Measurements from ENCODE around the gene STARD6.

DNA sequence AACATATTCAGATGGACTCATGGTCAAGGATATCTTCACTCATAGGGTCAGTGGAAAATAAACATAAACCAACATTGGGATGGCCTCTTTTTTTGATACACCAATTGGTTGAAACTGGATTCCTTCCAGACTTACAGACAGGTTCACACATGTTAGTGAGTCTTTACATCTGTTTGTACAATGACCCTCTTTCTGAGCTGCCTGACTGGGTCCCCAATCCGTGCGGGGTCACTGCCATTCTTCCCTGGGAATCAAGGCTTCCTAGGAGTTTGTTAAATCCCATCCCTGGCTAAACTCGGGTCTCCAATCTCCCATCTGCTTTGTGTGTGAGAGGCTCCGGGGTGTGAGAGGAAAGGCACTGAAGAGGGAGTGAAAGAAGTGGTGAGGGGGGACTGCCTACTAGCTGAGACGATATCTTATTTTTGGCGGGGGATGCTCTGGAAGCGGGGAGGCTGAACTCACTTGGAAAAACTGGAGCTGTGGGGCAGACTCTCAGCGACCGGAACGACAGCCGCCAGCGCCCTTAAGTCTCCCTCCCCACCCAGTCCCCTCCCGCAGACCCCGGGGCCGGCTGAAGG lies 487 bp downstream of the STARD6 start:
- TF ChIP-seq, protein P1, sequence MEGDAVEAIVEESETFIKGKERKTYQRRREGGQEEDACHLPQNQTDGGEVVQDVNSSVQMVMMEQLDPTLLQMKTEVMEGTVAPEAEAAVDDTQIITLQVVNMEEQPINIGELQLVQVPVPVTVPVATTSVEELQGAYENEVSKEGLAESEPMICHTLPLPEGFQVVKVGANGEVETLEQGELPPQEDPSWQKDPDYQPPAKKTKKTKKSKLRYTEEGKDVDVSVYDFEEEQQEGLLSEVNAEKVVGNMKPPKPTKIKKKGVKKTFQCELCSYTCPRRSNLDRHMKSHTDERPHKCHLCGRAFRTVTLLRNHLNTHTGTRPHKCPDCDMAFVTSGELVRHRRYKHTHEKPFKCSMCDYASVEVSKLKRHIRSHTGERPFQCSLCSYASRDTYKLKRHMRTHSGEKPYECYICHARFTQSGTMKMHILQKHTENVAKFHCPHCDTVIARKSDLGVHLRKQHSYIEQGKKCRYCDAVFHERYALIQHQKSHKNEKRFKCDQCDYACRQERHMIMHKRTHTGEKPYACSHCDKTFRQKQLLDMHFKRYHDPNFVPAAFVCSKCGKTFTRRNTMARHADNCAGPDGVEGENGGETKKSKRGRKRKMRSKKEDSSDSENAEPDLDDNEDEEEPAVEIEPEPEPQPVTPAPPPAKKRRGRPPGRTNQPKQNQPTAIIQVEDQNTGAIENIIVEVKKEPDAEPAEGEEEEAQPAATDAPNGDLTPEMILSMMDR (IDR thresholded peaks at IDR 0.05): no peak
- TF ChIP-seq, protein P2, sequence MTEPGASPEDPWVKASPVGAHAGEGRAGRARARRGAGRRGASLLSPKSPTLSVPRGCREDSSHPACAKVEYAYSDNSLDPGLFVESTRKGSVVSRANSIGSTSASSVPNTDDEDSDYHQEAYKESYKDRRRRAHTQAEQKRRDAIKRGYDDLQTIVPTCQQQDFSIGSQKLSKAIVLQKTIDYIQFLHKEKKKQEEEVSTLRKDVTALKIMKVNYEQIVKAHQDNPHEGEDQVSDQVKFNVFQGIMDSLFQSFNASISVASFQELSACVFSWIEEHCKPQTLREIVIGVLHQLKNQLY (CRISPR knock-in tag; IDR thresholded peaks at IDR 0.05): no peak
- TF ChIP-seq ZNF396 (CRISPR knock-in tag; IDR thresholded peaks at IDR 0.05; ENCODE audit: borderline replicate concordance): no peak
- TF ChIP-seq, protein P3, sequence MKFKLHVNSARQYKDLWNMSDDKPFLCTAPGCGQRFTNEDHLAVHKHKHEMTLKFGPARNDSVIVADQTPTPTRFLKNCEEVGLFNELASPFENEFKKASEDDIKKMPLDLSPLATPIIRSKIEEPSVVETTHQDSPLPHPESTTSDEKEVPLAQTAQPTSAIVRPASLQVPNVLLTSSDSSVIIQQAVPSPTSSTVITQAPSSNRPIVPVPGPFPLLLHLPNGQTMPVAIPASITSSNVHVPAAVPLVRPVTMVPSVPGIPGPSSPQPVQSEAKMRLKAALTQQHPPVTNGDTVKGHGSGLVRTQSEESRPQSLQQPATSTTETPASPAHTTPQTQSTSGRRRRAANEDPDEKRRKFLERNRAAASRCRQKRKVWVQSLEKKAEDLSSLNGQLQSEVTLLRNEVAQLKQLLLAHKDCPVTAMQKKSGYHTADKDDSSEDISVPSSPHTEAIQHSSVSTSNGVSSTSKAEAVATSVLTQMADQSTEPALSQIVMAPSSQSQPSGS (CRISPR knock-in tag; IDR thresholded peaks at IDR 0.05; ENCODE audit: borderline replicate concordance, low read depth): no peak
- TF ChIP-seq, protein P4, sequence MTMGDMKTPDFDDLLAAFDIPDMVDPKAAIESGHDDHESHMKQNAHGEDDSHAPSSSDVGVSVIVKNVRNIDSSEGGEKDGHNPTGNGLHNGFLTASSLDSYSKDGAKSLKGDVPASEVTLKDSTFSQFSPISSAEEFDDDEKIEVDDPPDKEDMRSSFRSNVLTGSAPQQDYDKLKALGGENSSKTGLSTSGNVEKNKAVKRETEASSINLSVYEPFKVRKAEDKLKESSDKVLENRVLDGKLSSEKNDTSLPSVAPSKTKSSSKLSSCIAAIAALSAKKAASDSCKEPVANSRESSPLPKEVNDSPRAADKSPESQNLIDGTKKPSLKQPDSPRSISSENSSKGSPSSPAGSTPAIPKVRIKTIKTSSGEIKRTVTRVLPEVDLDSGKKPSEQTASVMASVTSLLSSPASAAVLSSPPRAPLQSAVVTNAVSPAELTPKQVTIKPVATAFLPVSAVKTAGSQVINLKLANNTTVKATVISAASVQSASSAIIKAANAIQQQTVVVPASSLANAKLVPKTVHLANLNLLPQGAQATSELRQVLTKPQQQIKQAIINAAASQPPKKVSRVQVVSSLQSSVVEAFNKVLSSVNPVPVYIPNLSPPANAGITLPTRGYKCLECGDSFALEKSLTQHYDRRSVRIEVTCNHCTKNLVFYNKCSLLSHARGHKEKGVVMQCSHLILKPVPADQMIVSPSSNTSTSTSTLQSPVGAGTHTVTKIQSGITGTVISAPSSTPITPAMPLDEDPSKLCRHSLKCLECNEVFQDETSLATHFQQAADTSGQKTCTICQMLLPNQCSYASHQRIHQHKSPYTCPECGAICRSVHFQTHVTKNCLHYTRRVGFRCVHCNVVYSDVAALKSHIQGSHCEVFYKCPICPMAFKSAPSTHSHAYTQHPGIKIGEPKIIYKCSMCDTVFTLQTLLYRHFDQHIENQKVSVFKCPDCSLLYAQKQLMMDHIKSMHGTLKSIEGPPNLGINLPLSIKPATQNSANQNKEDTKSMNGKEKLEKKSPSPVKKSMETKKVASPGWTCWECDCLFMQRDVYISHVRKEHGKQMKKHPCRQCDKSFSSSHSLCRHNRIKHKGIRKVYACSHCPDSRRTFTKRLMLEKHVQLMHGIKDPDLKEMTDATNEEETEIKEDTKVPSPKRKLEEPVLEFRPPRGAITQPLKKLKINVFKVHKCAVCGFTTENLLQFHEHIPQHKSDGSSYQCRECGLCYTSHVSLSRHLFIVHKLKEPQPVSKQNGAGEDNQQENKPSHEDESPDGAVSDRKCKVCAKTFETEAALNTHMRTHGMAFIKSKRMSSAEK (CRISPR knock-in tag; IDR thresholded peaks at IDR 0.05; ENCODE audit: borderline replicate concordance): no peak
- no peak for TF ChIP-seq SP1 (CRISPR knock-in tag; conservative IDR thresholded peaks at IDR 0.05)
- TF ChIP-seq, protein P5, sequence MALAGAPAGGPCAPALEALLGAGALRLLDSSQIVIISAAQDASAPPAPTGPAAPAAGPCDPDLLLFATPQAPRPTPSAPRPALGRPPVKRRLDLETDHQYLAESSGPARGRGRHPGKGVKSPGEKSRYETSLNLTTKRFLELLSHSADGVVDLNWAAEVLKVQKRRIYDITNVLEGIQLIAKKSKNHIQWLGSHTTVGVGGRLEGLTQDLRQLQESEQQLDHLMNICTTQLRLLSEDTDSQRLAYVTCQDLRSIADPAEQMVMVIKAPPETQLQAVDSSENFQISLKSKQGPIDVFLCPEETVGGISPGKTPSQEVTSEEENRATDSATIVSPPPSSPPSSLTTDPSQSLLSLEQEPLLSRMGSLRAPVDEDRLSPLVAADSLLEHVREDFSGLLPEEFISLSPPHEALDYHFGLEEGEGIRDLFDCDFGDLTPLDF (CRISPR knock-in tag; IDR thresholded peaks at IDR 0.05): no peak
- TF ChIP-seq ZNF671 (CRISPR knock-in tag; IDR thresholded peaks at IDR 0.05): no peak
- TF ChIP-seq, protein P6, sequence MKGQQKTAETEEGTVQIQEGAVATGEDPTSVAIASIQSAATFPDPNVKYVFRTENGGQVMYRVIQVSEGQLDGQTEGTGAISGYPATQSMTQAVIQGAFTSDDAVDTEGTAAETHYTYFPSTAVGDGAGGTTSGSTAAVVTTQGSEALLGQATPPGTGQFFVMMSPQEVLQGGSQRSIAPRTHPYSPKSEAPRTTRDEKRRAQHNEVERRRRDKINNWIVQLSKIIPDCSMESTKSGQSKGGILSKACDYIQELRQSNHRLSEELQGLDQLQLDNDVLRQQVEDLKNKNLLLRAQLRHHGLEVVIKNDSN (CRISPR knock-in tag; IDR thresholded peaks at IDR 0.05): no peak
- no peak for TF ChIP-seq NFE2L1 (CRISPR knock-in tag; IDR thresholded peaks at IDR 0.05)
- TF ChIP-seq, protein P7, sequence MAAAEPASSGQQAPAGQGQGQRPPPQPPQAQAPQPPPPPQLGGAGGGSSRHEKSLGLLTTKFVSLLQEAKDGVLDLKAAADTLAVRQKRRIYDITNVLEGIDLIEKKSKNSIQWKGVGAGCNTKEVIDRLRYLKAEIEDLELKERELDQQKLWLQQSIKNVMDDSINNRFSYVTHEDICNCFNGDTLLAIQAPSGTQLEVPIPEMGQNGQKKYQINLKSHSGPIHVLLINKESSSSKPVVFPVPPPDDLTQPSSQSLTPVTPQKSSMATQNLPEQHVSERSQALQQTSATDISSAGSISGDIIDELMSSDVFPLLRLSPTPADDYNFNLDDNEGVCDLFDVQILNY (CRISPR knock-in tag; IDR thresholded peaks at IDR 0.05): no peak
- TF ChIP-seq, protein P8, sequence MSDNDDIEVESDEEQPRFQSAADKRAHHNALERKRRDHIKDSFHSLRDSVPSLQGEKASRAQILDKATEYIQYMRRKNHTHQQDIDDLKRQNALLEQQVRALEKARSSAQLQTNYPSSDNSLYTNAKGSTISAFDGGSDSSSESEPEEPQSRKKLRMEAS (CRISPR knock-in tag; IDR thresholded peaks at IDR 0.05): no peak
- TF ChIP-seq CREB1 (CRISPR knock-in tag; IDR thresholded peaks at IDR 0.05): no peak
- no peak for TF ChIP-seq ZNF423 (CRISPR knock-in tag; IDR thresholded peaks at IDR 0.05)
